NCI-H1092 treated with DMSO at 0.1 percent for 48 hours (cell line): ENCODE results near the gene THAP3.

Experiments
- DNase-seq: peaks from one replicate; lab custom pipeline; 2025; lab: John Stamatoyannopoulos, UW

Gene THAP3, protein sequence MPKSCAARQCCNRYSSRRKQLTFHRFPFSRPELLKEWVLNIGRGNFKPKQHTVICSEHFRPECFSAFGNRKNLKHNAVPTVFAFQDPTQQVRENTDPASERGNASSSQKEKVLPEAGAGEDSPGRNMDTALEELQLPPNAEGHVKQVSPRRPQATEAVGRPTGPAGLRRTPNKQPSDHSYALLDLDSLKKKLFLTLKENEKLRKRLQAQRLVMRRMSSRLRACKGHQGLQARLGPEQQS

DNA sequence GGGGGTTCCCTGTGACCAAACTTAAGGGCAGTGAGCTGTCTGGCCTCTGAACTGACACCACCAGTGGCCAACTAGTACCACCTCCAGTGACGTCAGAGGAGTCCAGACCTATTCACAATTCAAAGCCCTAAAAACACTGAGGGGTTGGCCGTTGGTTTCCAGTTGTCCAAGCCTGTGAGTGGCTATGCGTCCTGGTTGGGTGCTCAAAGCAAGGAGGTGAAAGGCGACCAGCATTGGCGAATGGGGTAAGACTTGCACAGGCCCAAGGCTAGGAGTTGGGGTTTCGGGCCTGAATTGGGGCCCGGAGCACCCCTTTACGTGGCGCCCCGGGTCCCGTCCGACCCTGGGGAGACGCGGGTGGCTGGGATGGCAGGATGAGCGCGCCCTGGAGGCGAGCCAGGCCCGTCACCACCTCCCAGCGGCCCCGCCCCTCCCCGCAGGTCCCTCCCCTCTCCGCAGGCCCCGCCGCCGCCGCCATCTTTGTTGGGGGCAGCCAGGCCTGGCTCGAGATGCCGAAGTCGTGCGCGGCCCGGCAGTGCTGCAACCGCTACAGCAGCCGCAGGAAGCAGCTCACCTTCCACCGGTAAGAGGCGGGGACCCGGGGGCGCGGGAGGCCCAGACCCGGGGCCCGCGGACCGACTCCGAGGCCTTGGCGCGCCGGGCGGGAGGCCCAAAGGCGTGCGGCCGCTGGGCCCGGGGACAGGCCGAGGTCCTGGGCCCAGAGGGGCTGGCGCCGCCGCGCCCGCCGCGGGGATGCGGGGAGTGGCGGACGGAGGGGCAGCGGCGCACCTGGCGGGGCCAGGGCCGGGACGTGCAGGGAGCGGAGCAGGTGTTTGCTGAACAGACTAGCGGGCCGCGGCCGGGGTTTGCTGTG is at the start of gene THAP3:
Gene THAP3, plus strand, starts transcription at position 159 of the 874 bp plus-strand sequence. Its CDS starts 351 bp downstream, at position 510.
- peak; percentile 94 for DNase-seq

DNA sequence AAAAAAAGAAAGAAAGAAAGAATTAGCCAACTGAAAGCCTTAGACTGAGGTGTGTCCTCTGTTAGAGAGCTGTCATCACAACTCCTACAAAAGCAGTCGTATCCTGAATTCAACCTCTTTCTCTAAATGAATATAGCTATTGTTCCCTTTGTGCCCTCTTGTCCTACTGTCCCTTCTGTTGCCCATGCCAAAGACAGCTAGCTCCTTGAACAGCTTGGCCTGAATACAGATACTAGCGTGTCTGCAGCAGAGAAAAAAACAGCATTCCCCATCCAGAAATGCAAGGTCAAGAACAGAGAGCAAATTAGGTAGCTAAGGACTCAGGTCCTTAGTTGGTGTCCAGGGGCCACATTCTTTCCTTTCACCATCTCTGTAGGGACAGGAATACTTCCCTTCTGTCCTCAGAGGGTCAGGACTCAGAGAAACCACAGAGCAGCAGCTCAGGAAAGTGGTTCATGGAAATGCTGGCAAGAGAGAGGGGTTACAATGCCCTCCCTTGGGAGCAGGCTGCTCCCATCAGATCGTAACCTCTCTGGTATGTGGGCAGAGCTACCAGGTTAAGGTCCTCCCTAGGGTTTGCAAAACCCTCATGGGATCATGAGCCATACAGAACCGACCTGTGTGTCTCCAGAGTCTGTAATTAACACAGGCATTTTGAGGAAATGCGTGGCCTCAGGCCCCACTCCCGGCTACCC is 46.7 kb upstream of the THAP3 start:
- no peak for DNase-seq

DNA sequence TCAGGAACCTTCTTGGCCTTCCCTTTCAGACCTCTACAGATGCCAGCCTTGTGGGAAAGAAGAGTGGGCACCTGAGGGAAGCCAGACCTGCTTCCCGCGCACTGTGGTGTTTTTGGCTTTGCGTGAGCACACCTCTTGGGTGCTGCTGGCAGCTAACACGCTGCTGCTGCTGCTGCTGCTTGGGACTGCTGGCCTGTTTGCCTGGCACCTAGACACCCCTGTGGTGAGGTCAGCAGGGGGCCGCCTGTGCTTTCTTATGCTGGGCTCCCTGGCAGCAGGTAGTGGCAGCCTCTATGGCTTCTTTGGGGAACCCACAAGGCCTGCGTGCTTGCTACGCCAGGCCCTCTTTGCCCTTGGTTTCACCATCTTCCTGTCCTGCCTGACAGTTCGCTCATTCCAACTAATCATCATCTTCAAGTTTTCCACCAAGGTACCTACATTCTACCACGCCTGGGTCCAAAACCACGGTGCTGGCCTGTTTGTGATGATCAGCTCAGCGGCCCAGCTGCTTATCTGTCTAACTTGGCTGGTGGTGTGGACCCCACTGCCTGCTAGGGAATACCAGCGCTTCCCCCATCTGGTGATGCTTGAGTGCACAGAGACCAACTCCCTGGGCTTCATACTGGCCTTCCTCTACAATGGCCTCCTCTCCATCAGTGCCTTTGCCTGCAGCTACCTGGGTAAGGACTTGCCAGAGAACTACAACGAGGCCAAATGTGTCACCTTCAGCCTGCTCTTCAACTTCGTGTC is 45.9 kb upstream of the THAP3 start:
- DNase-seq, result no peak

DNA sequence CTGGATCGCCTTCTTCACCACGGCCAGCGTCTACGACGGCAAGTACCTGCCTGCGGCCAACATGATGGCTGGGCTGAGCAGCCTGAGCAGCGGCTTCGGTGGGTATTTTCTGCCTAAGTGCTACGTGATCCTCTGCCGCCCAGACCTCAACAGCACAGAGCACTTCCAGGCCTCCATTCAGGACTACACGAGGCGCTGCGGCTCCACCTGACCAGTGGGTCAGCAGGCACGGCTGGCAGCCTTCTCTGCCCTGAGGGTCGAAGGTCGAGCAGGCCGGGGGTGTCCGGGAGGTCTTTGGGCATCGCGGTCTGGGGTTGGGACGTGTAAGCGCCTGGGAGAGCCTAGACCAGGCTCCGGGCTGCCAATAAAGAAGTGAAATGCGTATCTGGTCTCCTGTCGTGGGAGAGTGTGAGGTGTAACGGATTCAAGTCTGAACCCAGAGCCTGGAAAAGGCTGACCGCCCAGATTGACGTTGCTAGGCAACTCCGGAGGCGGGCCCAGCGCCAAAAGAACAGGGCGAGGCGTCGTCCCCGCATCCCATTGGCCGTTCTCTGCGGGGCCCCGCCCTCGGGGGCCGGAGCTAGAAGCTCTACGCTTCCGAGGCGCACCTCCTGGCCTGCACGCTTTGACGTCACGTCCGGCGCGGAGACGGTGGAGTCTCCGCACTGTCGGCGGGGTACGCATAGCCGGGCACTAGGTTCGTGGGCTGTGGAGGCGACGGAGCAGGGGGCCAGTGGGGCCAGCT is 45.1 kb upstream of the THAP3 start, which contains the start of gene ZBTB48:
Gene ZBTB48, plus strand, starts transcription at position 621 of the 745 bp plus-strand sequence. CDS start 616 bp downstream, outside the sequence.
- peak; percentile 100 for DNase-seq

DNA sequence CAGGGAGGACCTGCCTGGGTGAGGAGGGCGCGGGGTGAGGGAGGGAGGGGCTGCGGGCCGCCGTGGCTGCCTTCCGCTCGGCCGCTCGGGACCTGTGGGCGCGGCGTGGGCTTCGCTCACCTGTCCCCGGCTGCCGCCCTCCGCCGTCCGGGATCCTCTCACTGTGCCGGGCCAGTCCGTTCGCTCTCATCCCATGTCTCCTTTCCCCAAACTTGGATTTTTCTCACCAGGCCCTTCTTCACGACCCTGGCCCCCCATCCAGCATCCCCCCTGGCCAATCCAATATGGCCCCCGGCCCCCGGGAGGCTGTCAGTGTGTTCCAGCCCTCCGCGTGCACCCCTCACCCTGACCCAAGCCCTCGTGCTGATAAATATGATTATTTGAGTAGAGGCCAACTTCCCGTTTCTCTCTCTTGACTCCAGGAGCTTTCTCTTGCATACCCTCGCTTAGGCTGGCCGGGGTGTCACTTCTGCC is 44.5 kb upstream of the THAP3 start:
- no peak for DNase-seq

DNA sequence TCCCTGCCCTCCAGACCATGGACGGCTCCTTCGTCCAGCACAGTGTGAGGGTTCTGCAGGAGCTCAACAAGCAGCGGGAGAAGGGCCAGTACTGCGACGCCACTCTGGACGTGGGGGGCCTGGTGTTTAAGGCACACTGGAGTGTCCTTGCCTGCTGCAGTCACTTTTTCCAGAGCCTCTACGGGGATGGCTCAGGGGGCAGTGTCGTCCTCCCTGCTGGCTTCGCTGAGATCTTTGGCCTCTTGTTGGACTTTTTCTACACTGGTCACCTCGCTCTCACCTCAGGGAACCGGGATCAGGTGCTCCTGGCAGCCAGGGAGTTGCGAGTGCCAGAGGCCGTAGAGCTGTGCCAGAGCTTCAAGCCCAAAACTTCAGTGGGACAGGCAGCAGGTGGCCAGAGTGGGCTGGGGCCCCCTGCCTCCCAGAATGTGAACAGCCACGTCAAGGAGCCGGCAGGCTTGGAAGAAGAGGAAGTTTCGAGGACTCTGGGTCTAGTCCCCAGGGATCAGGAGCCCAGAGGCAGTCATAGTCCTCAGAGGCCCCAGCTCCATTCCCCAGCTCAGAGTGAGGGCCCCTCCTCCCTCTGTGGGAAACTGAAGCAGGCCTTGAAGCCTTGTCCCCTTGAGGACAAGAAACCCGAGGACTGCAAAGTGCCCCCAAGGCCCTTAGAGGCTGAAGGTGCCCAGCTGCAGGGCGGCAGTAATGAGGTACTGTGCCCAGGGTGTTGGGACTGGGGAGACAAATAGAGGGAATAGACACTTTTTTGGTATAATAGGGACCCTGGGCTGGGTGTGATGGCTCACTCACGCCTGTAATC is 43.9 kb upstream of the THAP3 start:
- DNase-seq, result no peak

DNA sequence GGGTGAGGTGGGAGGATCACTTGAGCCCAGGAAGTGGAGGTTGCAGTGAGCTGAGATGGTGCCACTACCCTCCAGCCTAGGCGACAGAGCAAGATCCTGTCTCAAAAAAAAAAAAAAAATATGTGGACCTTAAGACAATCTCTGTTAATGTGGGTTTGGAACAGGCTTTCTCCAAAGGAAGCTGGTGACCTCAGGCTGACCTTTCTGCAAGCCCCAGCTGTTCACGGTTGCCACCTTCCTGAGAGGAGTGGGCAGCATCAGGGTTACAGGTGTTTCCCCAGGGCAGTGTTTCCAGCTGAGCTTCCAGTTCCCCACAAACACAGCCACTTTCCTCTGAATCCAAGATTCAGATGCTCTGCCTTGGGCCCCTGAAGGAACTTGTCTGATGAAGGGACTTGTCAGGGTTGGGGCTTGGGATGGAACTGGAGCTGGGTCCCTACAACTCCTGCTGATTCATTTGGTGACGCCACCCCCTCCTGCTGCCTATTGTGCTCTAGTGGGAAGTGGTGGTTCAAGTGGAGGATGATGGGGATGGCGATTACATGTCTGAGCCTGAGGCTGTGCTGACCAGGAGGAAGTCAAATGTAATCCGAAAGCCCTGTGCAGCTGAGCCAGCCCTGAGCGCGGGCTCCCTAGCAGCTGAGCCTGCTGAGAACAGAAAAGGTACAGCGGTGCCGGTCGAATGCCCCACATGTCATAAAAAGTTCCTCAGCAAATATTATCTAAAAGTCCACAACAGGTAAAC is 42.9 kb upstream of the THAP3 start:
- DNase-seq, result no peak

DNA sequence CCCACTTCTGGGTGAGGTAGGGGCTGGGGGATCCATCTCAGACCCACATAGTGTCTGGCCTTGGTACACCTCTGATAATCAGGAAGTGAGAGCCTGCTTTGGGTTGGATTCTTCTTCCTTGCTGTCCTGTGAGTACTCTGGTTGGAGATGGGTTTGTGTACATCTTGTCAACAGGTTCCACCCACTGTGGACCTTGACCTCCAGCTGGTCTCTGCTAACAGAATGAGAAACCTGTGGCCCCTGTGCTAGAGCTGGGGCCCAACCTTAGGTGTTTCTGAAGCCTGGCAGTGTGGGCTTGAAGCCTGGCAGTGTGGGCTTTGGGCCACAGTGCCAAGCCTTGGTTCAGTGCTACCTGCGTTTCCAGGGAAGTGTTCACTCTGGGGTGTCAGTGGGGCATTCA is 42.3 kb upstream of the THAP3 start:
- no peak for DNase-seq

DNA sequence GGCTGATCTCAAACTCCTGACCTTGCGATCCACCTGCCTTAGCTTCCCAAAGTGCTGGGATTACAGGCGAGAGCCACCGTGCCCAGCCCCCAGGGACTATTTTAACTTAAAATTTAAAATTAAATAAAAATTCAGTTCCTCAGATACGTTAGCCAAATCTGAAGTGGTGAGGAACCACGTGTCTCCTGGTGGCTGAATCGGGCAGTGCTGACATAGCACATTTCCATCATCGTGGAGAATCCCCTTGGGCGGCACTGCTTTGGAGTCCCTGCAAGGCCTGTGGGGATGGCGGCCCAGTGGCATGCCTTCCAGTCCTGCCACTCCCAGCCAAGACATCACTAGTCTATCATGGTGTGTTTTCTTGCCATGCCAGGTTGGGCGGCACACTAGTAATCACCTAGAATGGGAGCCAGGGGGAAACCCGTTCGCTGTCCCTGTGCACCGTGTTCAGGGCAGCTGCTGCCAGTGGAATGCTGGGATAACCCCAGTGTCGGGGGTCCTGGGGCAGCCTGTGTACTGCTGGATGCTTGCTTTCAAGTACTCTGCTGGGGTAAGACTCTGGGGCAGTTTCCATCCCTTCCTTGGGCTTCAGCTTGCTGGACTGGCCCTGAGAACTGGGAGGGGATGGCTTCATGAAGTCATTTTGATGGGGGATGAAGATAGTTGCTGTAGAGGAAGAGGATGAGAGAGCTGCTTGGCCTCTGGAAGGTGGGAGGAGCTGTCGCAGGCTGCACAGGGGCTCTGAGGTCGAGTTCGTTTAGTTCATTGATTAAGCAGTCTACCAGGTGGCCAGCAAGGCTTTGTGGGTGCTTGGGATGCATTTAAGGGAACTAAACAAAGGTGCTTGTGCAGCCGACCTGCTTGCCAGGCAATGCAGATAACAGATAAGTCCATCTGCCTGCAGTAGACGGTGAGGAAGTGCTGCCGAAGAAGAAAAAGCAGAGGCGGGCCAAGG is 40.3 kb upstream of the THAP3 start:
- DNase-seq, result no peak

DNA sequence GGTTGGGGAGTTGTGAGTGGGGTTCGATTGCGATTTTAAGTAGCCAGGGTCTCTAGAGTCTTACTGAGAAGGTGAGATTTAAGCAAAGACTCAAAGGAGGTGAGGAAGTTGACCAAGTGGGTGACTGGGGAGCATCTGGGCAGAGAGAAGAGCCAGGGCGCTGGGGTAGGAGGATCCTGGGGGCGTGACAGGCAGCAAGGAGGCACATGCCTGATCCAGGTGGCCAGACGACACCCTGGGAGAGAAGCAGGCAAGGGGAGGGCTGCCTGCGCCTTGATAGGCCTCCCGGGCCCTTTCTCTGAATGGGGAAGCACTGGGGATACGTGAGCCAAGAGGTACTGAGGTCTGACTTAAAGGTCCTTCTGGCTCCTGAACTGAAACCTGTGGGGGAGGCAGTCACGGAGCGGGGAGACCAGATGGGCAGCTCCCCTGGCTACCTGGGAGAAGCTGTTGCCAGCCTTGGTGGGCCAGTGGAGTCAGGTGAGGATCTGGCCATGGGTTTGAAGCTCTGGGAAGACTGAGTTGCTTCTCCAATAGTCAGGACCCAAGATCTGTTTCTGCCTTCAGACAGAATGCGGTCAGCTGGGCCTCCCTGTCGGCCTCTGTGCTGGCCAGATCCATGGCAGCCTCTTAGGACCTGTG is 39.5 kb upstream of the THAP3 start:
- no peak for DNase-seq

DNA sequence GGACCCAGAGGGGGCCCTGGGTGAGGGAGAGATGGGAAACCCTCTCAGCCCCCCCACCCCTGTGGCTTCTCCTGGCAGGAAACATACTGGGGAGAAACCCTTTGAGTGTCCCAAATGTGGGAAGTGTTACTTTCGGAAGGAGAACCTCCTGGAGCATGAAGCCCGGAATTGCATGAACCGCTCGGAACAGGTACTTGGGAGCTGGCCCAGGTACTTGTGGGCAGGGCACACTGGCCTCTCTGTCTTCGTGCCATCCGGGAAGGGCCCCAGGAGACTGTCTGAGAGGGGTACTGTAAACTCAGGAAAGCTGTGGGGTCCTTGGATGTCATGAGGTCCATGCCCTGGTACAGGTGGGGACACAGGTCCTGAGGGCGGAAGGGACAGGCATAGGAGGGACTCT is 38.8 kb upstream of the THAP3 start:
- no peak for DNase-seq

DNA sequence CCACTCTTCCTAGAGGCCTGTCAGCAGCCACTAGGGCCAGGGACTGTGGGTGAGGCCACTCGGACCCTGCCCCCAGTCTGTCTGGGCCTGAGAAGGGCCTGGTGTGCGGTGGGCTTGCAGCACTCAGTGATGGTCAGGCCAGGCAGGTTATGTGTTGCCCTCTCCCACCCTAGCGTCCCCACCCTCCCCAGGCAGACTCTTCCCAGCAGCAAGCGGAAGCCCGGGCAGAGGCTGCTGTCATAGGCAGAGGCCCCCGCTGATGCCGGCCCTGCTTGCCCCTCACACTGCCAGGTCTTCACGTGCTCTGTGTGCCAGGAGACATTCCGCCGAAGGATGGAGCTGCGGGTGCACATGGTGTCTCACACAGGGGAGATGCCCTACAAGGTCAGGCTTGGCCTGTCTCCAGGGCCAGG is 38.3 kb upstream of the THAP3 start:
- no peak for DNase-seq

DNA sequence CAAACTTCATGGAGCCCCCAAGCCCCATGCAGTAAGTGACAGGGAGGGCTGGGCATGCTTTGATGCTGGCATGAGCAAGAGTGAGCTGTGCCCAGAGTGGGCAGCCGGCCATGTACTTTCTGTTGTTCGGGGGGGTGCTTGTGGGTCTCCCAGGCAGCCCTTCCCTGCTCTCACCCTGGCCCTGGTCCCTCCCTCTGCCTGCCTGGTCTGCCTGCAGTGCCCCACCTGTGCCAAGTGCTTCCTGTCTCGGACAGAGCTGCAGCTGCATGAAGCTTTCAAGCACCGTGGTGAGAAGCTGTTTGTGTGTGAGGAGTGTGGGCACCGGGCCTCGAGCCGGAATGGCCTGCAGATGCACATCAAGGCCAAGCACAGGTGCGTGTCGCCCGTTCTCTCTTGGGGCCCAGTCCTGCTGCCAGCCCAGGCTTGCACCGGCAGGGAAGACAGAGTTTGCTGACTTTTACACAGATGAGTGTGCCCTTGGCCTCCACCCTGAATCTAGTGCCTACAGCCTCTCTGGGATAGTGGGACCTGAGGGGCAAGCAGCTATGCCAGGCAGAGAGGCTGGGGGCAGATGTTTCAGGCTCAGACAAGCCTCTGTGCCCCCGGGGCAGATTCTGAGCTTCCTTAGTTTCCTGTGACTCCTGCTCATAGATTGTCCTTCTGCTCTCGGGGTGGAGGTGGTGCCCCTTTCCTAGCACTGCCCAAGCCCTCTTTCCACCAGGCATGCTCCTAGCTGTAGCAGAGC is 37.2 kb upstream of the THAP3 start:
- peak; percentile 94 for DNase-seq

DNA sequence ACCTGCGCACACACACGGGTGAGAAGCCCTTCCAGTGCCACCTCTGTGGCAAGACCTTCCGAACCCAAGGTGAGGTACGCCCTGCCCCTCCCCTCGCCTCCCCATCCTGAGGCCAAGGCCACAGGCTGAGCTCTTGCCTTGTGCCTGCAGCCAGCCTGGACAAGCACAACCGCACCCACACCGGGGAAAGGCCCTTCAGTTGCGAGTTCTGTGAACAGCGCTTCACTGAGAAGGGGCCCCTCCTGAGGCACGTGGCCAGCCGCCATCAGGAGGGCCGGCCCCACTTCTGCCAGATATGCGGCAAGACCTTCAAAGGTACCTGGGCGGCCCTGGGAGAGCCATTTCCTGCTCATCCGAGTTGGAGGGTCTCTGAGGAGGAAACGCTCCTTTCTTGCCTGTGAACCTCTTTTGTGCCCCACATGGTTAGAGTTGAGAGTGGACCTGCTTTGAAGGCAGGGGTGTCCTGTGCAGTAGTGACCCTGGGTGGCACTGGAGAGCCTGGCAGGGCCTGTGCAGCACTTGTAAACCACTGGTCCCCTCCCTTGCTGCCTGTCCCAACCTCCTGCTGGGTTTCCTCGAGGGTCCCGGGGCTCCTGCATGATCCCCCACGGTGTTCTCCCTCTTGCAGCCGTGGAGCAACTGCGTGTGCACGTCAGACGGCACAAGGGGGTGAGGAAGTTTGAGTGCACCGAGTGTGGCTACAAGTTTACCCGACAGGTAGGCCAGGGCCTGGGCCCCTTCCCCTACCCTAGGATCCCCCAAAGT is 36.4 kb upstream of the THAP3 start:
- DNase-seq, result no peak

DNA sequence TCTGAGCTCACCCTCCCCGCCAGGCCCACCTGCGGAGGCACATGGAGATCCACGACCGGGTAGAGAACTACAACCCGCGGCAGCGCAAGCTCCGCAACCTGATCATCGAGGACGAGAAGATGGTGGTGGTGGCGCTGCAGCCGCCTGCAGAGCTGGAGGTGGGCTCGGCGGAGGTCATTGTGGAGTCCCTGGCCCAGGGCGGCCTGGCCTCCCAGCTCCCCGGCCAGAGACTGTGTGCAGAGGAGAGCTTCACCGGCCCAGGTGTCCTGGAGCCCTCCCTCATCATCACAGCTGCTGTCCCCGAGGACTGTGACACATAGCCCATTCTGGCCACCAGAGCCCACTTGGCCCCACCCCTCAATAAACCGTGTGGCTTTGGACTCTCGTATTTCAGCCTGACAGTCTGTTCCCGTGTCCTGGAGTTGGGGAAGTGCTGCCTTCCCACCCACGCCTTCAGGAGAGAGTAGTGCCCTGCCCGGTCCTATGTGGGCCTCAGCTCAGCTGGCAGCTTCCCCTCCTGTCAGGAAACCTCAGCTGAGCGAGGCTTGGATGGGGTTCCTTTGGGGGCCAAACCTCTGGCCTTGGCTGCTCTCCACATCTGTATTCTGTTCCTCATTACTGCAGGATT is 35.7 kb upstream of the THAP3 start:
- no peak for DNase-seq

DNA sequence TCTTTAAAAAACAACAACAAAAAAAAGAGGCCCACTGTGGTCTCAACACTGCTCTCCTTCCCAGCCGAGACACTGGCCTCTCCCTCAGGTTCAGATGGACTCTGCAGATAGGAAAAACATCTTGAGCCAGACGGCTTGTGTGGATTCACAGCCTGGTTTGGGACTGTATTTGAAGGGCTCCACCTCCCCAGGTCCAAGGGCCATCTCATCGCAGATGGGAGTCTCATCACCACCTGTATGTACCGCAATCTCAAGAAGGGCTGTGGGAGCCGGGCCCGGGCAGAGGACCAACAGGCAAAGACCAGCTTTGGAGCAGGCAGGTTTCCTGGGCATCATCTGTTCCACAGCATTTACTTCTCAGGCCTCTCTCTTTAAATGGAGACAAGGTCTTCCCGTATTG is 34.6 kb upstream of the THAP3 start:
- no peak for DNase-seq
